ACHN (cell line): ENCODE data around the gene EDEM1.

Source experiments
- DNase-seq: peaks from one replicate; pipeline ENCODE4 v3.0.0-alpha.2; 2015
- in situ Hi-C: cut with HindIII; loops from 2 replicates; pipeline ENCODE4 v1.10.0; 2017; ENCODE audit warnings: low sequenced_read_pairs, low pct_ligation_motif_present, low pct_unique_long_range_greater_than_20kb

EDEM1 gene

DNA sequence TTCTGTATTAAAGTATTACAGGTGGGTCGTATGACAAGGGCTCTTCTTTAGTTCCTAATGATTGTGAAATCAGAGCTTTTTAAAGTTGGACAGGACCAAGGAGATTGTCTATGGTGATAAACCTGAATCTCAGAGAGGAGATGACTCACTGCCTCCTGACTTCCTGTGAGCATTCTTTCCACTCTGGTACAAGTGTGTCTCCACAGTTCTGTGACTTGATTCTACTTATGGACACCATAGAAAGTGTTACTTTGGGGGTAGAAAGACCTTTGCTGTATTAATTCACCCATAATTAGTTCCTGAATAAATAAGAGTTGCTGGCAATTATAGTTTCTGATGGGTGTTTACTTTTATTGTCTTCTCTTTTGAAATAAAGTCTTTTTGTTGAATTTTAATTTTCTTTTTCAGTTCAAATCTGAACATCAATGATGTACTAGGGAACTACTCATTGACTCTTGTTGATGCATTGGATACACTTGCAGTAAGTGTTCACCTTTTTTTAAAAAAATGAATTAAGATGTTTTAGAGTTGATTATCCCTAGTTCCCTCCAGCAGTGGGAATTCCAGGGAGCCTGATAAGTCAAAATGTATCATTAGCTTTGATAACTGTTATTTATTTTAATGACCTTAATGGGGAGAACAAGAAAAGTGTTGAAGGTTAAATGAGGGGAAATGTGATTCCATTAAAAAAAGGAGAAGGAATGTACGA lies 7.4 kb downstream of the EDEM1 start:
- in situ Hi-C loops = no loop called here
- peak; percentile 81 for DNase-seq

DNA sequence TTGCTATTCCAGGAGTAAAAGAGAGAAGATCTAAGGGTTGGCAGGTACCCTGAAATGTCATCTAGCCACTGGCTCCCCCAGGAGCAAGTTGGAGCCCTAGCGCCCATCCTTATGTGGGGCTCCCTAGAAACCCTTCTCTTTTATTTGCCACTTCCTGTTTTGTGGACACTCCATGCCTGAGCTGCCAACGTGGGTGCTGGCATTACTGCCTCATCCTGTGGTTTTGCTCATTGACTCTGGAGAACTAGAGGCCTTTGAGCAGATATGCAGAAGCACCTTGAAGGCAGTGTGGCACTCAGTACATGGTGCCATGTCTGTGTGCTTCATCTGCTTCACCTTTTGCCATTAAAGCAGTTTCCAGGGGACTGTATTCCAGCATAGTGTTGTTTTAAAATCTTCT lies 8.1 kb downstream of the EDEM1 start:
- in situ Hi-C loops = no loop called here
- peak; percentile 50 for DNase-seq

DNA sequence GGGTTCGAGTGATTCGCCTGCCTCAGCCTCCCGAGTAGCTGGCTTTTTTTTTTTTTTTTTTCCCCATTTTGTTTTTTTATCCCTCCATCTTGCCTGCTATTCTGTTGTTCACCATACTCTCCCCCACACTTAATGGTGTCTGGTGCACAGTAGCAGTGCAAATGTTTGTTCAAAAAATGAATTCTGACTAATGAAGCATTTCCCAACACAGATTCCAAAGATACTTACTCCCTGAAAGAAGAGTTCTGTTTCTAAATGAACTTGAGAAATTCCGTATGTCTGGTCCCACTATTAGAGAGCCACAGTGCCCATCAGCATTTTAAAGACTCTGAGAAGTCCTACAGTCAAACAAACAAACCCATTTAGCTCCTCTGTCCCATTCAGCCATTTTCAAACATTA lies 9.5 kb downstream of the EDEM1 start:
- no peak for DNase-seq
- in situ Hi-C loops = no loop called here

DNA sequence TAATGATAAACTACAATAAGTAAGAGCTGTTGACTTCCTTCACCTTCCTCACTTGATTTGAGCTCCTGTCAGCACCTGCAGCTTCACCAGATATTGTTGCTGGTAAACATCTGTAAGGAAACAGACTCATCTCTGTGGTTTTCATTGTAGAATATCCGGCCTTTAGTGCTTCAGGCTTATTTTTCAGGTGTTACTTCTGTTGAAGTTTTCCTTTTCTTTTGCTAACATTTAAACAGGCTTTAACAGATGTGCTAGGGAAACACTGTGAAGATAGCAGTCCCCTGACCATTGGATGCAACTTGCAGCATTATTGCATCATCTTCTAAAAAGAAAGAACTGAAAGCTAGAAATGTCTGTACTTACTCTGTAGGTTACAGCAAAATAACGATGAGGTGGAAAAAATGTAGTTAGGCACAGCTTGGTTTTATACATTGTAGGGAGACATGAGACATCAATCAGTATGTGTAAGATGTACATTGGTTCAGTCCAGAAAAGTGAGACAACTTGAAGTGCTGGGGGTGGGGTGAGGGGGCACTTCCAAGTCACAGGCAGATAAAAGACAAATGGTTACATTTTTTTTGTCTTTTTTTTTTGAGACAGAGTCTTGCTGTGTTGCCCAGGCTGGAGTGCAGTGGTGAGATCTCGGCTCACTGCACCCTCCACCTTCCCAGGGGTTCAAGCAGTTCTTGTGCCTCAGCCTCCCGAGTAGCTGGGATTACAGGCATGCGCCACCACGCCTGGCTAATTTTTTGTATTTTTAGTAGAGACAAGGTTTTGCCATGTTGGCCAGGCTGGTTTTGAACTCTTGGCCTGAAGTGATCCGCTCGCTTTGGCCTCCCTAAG lies 10.2 kb downstream of the EDEM1 start:
- DNase-seq = peak; percentile 14
- in situ Hi-C loops = no loop called here

DNA sequence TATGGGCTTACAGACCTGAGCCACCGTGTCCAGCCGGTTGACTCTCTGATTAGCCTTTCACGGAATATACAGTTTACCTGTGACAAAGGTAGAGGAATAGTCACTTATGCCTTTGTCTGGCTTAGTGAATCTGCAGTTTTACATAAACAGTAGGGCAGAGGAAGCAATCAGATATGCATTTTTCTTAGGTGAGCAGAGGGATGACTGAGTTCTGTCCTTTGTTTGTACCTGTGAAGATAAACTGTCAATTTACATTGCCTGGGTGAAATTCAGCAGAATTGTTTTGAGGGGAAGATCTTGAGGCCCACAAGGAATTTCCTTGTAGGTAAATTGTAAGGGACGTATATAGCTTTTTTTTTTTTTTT lies 10.8 kb downstream of the EDEM1 start:
- no peak for DNase-seq
- in situ Hi-C loops = no loop called here

DNA sequence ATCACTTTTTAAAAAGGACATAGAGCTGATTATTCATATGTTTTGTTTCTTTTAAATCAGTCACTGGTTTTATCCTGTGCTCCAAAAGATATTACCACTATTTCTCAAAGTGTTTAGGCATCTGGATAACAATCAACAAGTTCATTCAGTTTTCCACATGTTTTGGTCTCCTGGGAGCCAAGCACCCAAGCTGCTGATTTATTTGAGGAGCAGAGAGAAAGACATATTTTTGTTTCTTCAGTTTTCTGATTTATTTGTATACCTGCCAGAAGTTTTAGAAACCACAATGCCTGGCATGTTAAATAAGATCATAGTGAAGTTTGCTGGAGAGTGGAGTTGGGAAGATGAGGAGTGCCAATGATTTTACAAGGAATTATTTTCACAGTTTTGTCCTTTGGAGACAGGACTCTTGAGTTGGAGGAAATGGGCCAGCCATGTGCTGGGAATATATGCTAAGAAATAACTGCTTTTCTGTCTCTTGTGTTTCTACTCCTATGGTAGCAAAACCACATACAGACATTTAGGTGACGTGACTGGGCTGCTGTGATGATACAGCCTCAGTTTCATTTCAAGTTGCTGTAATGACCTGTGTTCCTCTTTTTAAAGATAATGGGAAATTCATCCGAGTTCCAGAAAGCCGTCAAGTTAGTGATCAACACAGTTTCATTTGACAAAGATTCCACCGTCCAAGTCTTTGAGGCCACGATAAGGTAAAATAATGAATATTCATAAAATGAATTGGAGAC lies 11.7 kb downstream of the EDEM1 start:
- no peak for DNase-seq
- in situ Hi-C loops = no loop called here

DNA sequence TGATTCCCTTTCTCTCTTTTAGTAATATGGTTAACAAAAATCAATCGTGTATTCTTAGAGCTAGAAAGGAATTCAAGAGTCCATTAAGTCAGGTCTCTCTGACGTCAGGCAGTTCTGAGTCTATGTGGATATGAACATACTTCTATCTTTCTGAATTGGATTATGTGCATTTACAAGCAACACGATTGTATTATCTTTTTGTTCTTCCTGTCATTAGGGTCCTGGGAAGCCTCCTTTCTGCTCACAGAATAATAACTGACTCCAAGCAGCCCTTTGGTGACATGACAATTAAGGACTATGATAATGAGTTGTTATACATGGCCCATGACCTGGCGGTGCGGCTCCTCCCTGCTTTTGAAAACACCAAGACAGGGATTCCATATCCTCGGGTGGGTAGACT lies 14.0 kb downstream of the EDEM1 start:
- DNase-seq = no peak
- in situ Hi-C loops = no loop called here

DNA sequence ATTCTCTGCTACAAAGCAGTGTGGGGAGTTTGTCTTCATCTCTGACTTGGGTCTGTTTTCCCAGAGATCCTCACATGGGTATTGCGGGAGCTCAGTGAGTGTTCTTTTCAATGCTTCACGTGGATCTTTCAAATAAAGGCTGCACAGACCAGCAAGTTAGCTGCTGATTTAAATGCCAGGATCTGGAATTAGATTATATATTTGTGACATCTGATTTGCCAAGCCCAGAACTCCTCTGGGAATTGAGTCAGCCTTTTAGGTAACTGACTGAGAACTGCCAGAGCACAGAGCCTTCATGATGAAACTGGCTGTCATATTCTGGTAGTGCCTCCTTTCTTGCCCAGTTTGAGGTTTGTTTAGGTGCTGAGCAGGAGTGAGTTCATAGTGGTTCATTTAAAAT lies 14.7 kb downstream of the EDEM1 start:
- no peak for DNase-seq
- in situ Hi-C loops = no loop called here

DNA sequence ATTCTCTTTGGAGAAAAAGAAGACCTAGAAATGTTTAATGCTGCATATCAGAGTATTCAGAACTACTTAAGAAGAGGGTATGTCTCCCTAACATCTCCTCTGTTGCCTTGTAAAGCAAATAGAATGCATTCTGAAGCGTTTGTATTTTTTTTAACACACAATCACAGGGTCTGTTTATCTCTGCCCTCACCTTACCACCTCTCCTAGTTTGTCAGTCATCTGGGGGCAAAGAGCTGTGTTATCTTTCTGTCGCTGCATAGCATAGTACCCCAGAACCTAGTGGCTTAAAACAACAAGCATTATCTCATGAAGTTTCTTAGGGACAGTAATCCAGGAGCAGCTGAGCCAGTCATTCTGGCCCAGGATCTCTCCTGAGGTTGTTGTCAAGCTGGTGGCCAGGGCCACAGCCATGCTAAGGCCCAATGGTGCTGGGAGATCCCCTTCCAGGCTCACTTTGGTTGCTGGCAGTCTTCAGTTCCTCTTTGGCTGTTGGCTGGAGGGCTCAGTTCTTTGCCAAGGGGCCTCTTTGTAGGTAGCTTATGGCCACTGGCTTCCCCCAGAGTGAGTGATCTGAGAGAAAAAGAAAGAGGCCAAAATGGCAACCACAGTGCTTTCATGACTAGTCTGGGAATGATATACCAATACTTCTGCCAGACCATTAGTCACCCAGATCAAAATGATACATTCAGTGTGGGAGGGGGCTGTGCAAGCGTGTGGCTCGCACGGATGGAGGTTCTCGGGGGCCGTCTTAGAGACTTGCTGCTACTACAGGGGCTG lies 17.8 kb downstream of the EDEM1 start:
- in situ Hi-C loops = no loop called here
- DNase-seq = no peak

DNA sequence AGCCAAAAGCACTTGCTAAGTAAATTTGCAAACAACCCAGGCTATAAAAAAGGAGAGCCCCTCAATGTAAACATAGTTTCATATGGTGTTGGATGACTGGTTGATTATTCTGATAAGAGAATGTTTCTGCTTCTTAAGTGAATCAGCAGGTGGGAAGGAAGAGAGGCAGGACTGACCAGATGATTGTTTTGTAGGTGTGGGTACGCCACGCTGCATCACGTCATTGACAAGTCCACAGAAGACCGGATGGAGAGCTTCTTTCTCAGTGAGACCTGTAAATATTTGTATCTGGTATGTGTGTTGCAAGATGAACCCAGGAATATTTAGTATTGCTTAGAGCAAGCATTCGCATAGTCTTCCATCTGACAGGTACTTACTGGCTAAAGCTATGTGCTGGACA lies 23.4 kb downstream of the EDEM1 start:
- in situ Hi-C loops = no loop called here
- DNase-seq = no peak

DNA sequence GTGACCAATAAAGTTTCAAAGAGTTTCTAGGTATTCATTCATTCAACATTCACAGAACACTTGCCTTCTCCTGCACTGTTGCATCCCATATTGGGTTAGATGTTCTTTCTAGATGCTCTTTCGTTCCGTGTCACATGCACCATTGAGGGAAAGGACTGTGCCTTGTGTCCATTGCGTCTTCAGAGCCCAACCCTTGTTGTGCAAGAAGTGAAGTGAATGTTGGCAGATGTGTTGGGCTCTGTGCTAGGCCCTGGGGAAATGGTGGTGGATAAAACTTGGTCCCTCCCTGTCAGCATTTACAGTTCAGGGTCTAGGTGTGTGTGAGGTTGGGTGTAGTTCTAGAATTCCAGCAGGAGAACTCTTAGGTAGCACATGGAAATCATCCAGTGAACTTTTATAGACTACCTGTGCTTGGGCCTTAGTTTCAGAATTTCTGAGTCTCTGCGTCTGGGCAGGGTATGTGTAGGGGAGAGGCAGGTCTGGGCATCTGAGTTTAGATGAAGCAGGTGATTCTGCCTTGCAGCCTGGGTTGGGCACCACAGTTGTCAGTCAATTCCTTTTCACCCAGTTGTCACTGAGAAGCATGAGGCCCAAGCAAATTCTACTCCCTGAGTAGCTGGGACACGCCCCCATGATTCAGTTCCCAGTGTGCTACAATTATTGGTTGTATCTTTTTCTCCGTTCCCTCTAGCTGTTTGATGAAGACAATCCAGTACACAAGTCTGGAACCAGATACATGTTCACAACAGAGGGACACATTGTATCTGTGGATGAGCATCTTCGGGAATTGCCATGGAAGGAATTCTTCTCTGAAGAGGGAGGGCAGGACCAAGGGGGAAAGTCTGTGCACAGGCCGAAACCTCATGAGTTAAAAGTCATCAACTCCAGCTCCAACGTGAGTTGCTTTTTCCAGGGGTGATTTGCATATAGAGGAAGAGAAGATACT lies 25.4 kb downstream of the EDEM1 start:
- no peak for DNase-seq
- in situ Hi-C loops = no loop called here

DNA sequence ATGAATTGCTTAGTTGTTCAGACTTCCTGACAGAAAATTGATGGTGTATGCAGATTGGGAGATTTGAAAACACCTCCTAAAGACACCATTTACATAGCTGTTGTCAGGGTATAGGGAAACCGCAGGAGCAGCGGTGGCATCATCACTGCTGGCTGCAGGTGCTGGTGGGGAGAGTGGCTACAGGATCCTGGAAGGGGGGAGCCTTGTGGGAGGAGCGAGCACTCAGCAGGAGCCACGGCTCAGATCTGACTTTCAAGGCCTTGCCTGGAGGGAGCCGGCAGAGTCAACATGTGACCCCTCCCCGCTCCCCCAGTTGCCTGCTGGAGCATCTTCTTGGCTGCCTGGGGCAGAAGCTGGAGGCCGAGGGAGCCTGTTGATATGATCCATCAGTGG lies 26.1 kb downstream of the EDEM1 start:
- DNase-seq = no peak
- in situ Hi-C loops = no loop called here

DNA sequence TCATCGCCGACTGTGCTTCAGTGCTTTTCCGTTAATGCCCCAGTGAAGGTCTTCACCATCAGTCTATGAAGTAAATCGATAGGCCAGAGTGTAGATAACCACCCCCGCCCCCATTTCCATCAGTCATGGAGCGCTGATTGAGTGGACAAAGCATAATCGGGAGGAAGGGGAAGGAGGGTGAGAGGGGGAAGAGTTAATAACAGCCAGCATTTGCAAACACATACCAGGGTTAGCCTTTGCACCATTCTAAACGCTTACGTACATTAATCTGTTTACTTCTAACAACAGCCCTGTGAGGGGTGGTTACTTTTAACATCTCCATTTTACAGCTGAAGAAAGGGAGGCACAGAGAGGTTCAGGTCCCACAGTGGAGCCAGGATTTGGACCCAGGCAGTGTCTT lies 26.8 kb downstream of the EDEM1 start:
- in situ Hi-C loops = no loop called here
- DNase-seq = no peak

DNA sequence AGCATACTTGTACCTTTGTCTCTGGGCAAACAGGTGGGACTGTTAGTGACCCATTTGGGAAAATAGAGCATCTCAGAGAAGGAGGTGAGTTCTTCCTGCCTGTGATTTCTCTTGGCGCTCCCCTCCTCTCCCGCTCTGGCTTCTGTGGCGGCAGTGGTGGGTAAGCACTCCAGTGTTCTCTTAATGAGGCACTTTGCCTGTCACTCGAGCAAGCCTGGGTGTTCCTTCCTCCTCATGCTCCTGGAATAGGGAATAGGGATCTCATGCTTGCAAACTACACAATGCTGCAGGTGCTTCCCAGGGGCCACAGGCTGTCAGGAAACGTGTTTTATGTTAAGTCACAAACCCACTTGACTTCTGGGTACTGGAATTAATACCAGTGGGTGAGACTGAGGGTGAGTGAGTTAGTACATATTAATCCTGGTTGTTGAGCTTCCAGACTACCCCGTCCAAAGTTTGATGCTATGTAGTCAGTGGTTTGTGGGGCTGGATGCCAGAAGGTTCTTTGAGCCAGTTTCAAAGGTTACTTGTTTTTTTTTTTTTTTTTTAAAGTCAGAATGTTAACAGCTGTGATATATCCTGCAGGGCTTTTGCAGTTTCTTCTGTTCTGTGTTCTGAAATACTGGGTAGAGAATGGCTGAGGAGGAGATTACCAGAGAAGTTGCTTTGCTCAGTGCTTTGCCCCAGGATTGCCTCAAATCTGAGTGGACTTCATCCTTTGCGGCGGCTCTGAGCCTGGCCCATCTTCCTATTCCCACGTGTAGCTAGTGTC lies 30.5 kb downstream of the EDEM1 start:
- no peak for DNase-seq
- in situ Hi-C loops = no loop called here

DNA sequence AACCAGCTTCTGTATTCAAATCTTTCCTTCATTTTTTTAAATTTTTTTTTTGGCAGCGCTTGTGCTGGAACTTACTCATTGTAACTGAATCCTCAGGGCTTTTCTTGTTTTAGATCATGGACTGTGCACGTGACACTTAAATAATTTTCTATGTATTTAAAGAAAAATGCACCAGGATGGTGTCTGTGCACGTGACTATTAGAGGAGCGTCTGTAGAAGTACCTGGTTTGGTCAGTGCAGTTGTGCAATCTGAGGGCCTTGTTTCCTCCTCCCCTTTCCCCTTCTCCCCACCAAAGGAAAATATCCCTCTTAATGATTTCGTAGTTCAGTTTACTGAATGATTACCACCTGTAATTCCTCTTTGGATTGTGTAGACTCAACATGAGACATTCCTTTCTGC lies 31.3 kb downstream of the EDEM1 start:
- in situ Hi-C loops = no loop called here
- no peak for DNase-seq

DNA sequence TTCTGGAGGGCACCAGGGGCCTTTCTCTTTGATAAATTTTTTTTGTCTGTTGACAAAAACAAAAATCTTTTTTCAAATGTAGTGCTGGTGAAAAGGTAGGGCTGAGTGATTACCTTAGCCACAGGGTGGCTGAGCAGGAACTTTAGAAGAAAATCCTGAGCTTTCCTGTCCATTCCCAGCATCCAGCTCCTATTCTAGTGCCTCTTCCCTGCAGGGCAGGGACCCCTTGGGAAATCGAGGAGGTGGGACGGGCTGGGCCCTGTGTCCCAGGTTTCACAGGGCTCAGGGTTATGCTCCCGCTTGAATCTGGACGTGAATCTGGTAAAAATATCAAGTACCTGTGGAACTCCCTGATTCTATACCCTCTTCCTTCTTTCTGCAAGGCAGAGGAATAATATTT lies 31.7 kb downstream of the EDEM1 start:
- no peak for DNase-seq
- in situ Hi-C loops = no loop called here

DNA sequence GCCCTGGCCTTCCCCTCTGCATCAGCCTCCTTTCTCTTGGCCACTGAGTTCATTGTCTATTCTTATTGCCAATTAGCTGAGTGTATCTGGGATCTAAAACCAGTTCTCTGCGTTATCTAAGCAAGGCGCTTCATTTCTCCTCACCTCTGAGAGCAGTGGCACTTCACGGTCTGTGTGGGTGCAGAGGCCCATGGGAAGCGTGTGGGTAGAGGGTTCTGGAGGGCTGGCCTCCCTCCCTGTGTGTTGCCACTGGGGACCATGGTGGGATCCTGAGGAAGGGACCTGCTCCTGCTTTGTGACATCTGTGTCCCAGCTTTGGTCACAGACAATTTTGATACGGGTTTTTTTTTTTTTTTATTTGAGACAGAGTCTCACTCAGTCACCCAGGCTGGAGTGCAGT lies 32.7 kb downstream of the EDEM1 start:
- in situ Hi-C loops = no loop called here
- DNase-seq = no peak
